Esophagus muscularis mucosa (tissue), 4 donors: ENCODE results near the gene KBTBD2. TPM values are rescaled to one million over a fixed set of nuclear protein-coding genes. Genes with fewer than 3 reads are reported as not detected.

Experiments used
- DNase-seq: peaks from one replicate; pipeline ENCODE4 v3.0.0-alpha.2; 2017; ENCODE audit errors: extremely low spot score
- H3K27ac ChIP-seq, 4 donors: fragments of 200-600 bp; sonication (generic); replicated peaks in 1 of 4; 1 replicate in 3 of 4; 2 replicates in 1 of 4; pipeline ENCODE4 v1.5.1; 2016 to 2019; ENCODE audit warnings: mild to moderate bottlenecking in 1 of 4
- H3K27me3 ChIP-seq, 4 donors: fragments of 200-600 bp; sonication (generic); one replicate each; pipeline versions ENCODE4 v1.5.1 to v1.6.0; 2016 to 2019
- H3K36me3 ChIP-seq, 4 donors: fragments of 200-600 bp; sonication (generic); one replicate each; pipeline ENCODE4 v1.5.1; 2016 to 2019
- H3K4me1 ChIP-seq, 4 donors: fragments of 200-600 bp; sonication (generic); one replicate each; pipeline ENCODE4 v1.5.1; 2016 to 2019
- H3K4me3 ChIP-seq, 4 donors: fragments of 200-600 bp; sonication (generic); 1 replicate in 2 of 4; 2 replicates in 2 of 4; pipeline ENCODE4 v1.5.1; 2016 to 2019; ENCODE audit warnings: mild to moderate bottlenecking in 4 of 4, moderate library complexity in 1 of 4
- H3K9me3 ChIP-seq, 4 donors: fragments of 200-600 bp; sonication (generic); 1 replicate in 3 of 4; 2 replicates in 1 of 4; pipeline ENCODE4 v1.5.1; 2016 to 2019
- CTCF ChIP-seq, 3 experiments: fragments of 200-600 bp in 2 of 3; fragments of 450-650 bp in 1 of 3; sonication (generic) in 2 of 3; IDR thresholded peaks; one replicate each; pipeline ENCODE4 v1.5.1; 2017 to 2019; ENCODE audit warnings: antibody characterized with exemption in 3 of 3, mild to moderate bottlenecking in 2 of 3, moderate library complexity in 1 of 3
- EP300 ChIP-seq: sonication (generic); formaldehyde crosslinking; IDR thresholded peaks from one replicate; pipeline ENCODE4 v1.6.1; 2017; ENCODE audit warnings: antibody characterized with exemption
- POLR2A ChIP-seq: fragments of 450-650 bp; IDR thresholded peaks from one replicate; pipeline ENCODE4 v1.6.1; 2017; ENCODE audit warnings: antibody characterized with exemption, moderate library complexity, mild to moderate bottlenecking, low read depth
- POLR2AphosphoS5 ChIP-seq, 2 donors: sonication (generic); formaldehyde crosslinking; IDR thresholded peaks; one replicate each; pipeline ENCODE4 v1.6.1; 2017; ENCODE audit warnings: antibody characterized with exemption in 2 of 2
- WGBS: methylation state at CpG from one replicate; pipeline ENCODE4 v1.1.5; 2018; 5-methylcytosine and 5-hydroxymethylcytosine counted together
- intact Hi-C: fragments of 100-400 bp; cut with DNase I; formaldehyde crosslinking; loops from one replicate; pipeline ENCODE4 v1.15.1; 2023
- total RNA-seq, 4 donors: library from RNA; depleted of rRNA; stranded (reverse); fragments of >200 nt; gene quantifications; one replicate each; pipeline versions ENCODE4 v1.1.0 to v1.2.1, GENCODE V29; 2016

Gene KBTBD2
- total RNA-seq, 4 donors from 2014 or later, result 28.3 to 51.2 (median 38.7) TPM

GRCh38 chr7:32935558-32935957 is 44.0 kb upstream of the KBTBD2 start:
- DNase-seq, result no peak
- Histone ChIP-seq H3K4me1 (peaks cover 34 to 57% (median 54%) of the 10 kb centered on the region in 4 donors), H3K27ac (no peak overlapping the region), H3K27me3 (no peaks in the 10 kb centered on the region), H3K9me3 (no peaks in the 10 kb centered on the region), H3K36me3 (peaks cover 9 to 35% (median 27%) of the 10 kb centered on the region in 4 donors), H3K4me3 (no peak overlapping the region)
- TF ChIP-seq EP300 (no peak), POLR2A (no peak), POLR2AphosphoS5 (IDR thresholded peaks at IDR 0.05) (no peak), CTCF (IDR thresholded peaks at IDR 0.05) (no peak)
- intact Hi-C loops, result no loop called here
- WGBS, result 95% methylated on average over 1 of the region's 1 CpG

GRCh38 chr7:32930378-32930777 is 38.8 kb upstream of the KBTBD2 start:
- peaks cover 0 to 9% (median 8%) of the 10 kb centered on the region in 4 donors for H3K4me1 ChIP-seq
- intact Hi-C loops, result no loop called here
- no peaks in the 10 kb centered on the region for H3K9me3 ChIP-seq
- no peak for DNase-seq
- H3K27me3 ChIP-seq, result no peaks in the 10 kb centered on the region
- WGBS, result 86% methylated on average over 7 of the region's 7 CpGs
- peaks cover 13 to 64% (median 58%) of the 10 kb centered on the region in 4 donors for H3K36me3 ChIP-seq
- TF ChIP-seq EP300 (no peak), CTCF (IDR thresholded peaks at IDR 0.05) (no peak)
- no peak overlapping the region for H3K27ac ChIP-seq
- H3K4me3 ChIP-seq, result no peak overlapping the region

- 75% methylated on average over 13 of the region's 13 CpGs for WGBS
- H3K27ac ChIP-seq, result no peak overlapping the region
- no peak overlapping the region for H3K4me3 ChIP-seq
- no peak for DNase-seq
- intact Hi-C loops, result no loop called here
- TF ChIP-seq POLR2AphosphoS5 (IDR thresholded peaks at IDR 0.05) (no peak), CTCF (IDR thresholded peaks at IDR 0.05) (no peak), EP300 (no peak), POLR2A (no peak)
- peaks cover 0 to 4% (median under 1%) of the 10 kb centered on the region in 4 donors for H3K4me1 ChIP-seq
- no peaks in the 10 kb centered on the region for H3K27me3 ChIP-seq
- H3K9me3 ChIP-seq, result no peaks in the 10 kb centered on the region
- H3K36me3 ChIP-seq, result peaks cover 13 to 64% (median 59%) of the 10 kb centered on the region in 4 donors
Measured at GRCh38 chr7:32929430-32930143, 38.0 kb upstream of the KBTBD2 start.

- peaks cover 13 to 70% (median 59%) of the 10 kb centered on the region in 4 donors for H3K36me3 ChIP-seq
Measured at GRCh38 chr7:32928785-32929298, 37.3 kb upstream of the KBTBD2 start.

More at GRCh38 chr7:32928785-32929298, 37.3 kb upstream of the KBTBD2 start:
- H3K9me3 ChIP-seq, result no peaks in the 10 kb centered on the region
- intact Hi-C loops, result no loop called here
- no peak overlapping the region for H3K4me3 ChIP-seq
- peaks cover 0 to 4% (median 0%) of the 10 kb centered on the region in 4 donors for H3K4me1 ChIP-seq
- no peak overlapping the region for H3K27ac ChIP-seq
- H3K27me3 ChIP-seq, result no peaks in the 10 kb centered on the region
- WGBS, result 90% methylated on average over 2 of the region's 2 CpGs
- no peak for TF ChIP-seq EP300
- no peak for TF ChIP-seq CTCF (IDR thresholded peaks at IDR 0.05)
- no peak for DNase-seq
